AG04449 (cell line): Measurements from ENCODE around the gene RIPK3.

Source experiments
- CTCF ChIA-PET: fragments of 350-600 bp; formaldehyde crosslinking; extraction: SDS; loops from one replicate; lab custom pipeline; 2021; ENCODE audit warnings: antibody characterized with exemption; lab: Yijun Ruan, JAX
- POLR2A ChIA-PET: fragments of 400-600, 350-600 bp; formaldehyde crosslinking; extraction: SDS; loops from one replicate; lab custom pipeline; 2020; ENCODE audit warnings: antibody characterized with exemption, inconsistent platforms; lab: Yijun Ruan, JAX
- DNase-seq: peaks from one replicate; pipeline ENCODE4 v3.0.0-alpha.2; 2010; ENCODE audit warnings: low read depth, low spot score
- H3K4me3 ChIP-seq: 2 replicates; pipeline ENCODE4 v1.5.1; 2011; ENCODE audit warnings: low read depth, mild to moderate bottlenecking, control low read depth, low read length
- TF ChIP-seq, protein P1 (sequence below): IDR thresholded peaks from one replicate; pipeline ENCODE4 v1.5.1; 2011; ENCODE audit warnings: mild to moderate bottlenecking, moderate library complexity, low read length, control low read depth, inconsistent platforms; ENCODE audit not compliant: insufficient read depth; ENCODE audit errors: missing control alignments

Gene RIPK3

DNA sequence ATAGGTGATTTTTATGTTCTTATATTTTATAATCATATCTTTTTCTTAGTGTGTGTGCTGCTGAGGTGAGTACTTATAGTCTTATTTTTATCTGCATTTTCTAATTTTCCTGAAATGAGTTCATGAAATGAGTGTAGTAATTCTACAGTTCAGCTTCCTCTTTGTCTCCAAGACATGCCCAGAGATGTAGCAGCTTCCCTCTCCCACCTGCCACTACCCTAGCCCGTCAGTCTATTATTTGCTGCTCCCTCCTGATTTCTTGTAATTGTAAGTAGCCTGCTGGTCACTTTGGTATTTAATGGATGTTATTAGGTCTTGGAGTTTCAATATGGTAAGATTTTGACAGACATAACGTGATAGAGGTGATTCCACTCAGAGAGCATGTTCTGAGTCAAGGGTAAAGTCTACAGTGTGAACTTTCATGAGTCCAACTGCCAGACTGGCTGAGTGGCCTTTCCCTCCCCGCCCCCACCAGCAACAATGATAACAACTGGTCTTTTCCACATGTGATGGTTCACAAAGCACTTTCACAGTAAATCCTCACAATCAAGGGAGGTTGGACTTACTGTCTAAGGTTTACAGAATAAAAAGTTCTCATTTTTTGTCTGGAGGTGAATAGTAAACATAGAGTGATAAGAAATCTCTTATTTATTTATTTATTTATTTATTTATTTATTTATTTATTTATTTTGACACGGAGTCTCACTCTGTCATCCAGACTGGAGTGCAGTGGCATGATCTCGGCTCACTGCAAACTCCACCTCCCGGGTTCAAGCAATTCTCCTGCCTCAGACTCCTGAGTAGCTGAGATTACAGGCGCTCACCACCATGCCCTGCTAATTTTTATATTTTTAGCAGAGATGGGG is 4.2 kb upstream of the RIPK3 start:
- H3K4me3 ChIP-seq, result no peak overlapping the region
- TF ChIP-seq, protein P1, sequence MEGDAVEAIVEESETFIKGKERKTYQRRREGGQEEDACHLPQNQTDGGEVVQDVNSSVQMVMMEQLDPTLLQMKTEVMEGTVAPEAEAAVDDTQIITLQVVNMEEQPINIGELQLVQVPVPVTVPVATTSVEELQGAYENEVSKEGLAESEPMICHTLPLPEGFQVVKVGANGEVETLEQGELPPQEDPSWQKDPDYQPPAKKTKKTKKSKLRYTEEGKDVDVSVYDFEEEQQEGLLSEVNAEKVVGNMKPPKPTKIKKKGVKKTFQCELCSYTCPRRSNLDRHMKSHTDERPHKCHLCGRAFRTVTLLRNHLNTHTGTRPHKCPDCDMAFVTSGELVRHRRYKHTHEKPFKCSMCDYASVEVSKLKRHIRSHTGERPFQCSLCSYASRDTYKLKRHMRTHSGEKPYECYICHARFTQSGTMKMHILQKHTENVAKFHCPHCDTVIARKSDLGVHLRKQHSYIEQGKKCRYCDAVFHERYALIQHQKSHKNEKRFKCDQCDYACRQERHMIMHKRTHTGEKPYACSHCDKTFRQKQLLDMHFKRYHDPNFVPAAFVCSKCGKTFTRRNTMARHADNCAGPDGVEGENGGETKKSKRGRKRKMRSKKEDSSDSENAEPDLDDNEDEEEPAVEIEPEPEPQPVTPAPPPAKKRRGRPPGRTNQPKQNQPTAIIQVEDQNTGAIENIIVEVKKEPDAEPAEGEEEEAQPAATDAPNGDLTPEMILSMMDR, result no peak
- no peak for DNase-seq
- POLR2A ChIA-PET, result interaction anchor here (1.2 kb wide), 1 partner anchor 86 kb away, joined by 3 read pairs; the partner anchor contains the start of genes CBLN3 and KHNYN
- CTCF ChIA-PET, result interaction anchor here (0.7 to 5.7 kb wide), 7 partner anchors 8 to 97 kb away, joined by 3 to 101 read pairs (median 5); partner anchors contain the start of genes ADCY4, CBLN3 and KHNYN

DNA sequence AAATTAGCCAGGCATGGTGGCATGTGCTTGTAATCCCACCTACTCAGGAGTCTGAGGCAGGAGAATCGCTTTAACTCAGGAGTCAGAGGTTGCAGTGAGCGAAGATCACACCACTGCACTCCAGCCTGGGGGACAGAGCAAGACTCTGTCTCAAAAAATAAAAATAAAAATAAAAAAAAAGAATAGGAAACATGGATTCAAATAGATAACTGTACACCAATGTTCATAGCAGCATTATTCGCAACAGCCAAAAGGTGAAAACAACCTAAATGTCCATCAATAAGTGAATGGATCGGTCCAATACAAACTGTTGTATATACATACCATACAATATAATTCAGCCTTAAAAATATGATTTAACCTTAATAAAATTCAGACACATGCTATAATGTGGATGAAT is 3.1 kb upstream of the RIPK3 start:
- H3K4me3 ChIP-seq, result no peak overlapping the region
- ChIA-PET CTCF (interaction anchor here (0.8 to 27.8 kb wide), 7 partner anchors 7 to 93 kb away, joined by 3 to 1633 read pairs (median 20); partner anchors contain the start of genes ADCY4, CBLN3, KHNYN and SDR39U1), POLR2A (no interaction called here)
- TF ChIP-seq, protein P1, result no peak
- no peak for DNase-seq

DNA sequence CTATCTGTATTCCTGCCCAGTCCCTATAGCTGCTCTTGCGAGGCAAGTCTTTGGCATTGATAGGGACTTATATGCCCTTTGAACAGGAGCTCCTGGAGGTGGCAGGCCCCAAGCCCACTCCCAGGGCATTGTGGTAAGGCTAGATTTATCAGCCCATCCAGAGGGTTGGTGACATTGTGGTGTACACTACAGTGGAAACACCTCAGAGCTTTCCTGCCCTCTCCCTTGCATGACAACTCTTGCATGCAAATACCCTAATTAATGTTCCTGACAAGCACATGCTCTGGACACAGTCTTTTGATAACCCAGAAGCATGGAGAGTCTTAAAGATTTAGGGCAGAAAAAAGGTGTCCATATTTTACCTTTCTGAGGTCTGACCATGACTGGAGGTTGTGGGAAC is 815 bp upstream of the RIPK3 start:
- ChIA-PET POLR2A (interaction anchor here (0.8 kb wide), 1 partner anchor 36 kb away, joined by 3 read pairs; no protein-coding TSS in a partner anchor), CTCF (interaction anchor here (0.9 to 37.5 kb wide), 7 partner anchors 9 to 87 kb away, joined by 3 to 1633 read pairs (median 17); partner anchors contain the start of genes CBLN3, CIDEB, DHRS1 and KHNYN)
- DNase-seq, result no peak
- TF ChIP-seq, protein P1, result no peak
- no peak overlapping the region for H3K4me3 ChIP-seq

DNA sequence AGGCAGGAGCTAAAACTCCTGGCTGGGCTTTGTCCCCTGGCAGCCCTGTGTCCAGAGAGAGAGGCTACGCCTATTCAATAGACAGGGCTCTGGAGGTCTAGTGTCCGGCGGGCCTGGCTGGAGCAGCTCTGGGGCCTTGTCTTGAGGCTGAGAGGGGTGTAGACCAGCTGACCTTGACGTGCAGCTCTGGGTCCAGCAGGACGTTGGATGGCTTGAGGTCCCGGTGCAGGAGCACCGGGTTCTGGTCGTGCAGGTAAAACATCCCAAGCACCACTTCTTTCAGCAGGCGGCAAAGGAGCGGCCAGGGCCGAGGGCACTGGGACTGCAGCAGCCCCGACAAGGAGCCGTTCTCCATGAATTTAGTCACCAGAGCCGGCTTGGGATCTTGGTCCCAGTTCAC is 948 bp downstream of the RIPK3 start:
- ChIA-PET POLR2A (no interaction called here), CTCF (interaction anchor here (1.2 to 37.5 kb wide), 7 partner anchors 7 to 96 kb away, joined by 3 to 1633 read pairs (median 19); partner anchors contain the start of genes CBLN3, CIDEB, DHRS1 and KHNYN)
- TF ChIP-seq, protein P1, result no peak
- no peak overlapping the region for H3K4me3 ChIP-seq
- DNase-seq, result no peak

DNA sequence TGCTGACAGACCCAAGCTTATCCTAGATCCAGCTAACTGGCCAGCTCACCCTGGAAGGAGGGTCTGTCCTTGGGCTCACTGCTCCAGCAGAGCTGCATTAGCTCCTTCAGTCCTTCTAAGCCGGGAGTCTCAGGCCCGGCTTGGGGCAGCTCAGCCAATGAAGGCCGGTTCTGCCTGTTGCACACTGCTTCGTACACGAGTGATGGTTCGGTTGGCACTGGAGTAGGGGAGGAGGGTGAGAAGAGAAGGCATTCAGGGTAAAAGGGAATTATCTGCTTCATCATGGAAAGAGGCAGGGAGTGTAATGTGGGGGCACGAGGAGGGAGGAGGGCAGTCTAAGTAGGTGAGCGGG is 2.0 kb downstream of the RIPK3 start:
- H3K4me3 ChIP-seq, result no peak overlapping the region
- ChIA-PET POLR2A (no interaction called here), CTCF (interaction anchor here (1.0 to 37.5 kb wide), 9 partner anchors 8 to 89 kb away, joined by 3 to 1633 read pairs (median 17); partner anchors contain the start of genes CBLN3, CIDEB, DHRS1 and KHNYN)
- DNase-seq, result no peak
- TF ChIP-seq, protein P1, result no peak
